Keratinocyte (primary cell): Measurements from ENCODE around the gene SLC17A5.

Source experiments
- CTCF ChIP-seq, 3 experiments: IDR thresholded peaks in 1 of 3; conservative IDR thresholded peaks in 1 of 3; optimal IDR thresholded peaks in 1 of 3; 2 replicates in 2 of 3; 3 replicates in 1 of 3; pipeline versions ENCODE3 to v1.5.1; 2011; ENCODE audit warnings: low read length in 3 of 3, mild to moderate bottlenecking in 3 of 3, moderate library complexity in 2 of 3, control low read depth in 1 of 3, inconsistent platforms in 1 of 3; ENCODE audit not compliant: insufficient read depth in 2 of 3; ENCODE audit errors: extremely low read depth in 1 of 3
- EZH2 ChIP-seq: IDR thresholded peaks from one replicate; pipeline ENCODE4 v1.6.1; 2012; ENCODE audit warnings: inconsistent platforms, mild to moderate bottlenecking, low read length, moderate library complexity

DNA sequence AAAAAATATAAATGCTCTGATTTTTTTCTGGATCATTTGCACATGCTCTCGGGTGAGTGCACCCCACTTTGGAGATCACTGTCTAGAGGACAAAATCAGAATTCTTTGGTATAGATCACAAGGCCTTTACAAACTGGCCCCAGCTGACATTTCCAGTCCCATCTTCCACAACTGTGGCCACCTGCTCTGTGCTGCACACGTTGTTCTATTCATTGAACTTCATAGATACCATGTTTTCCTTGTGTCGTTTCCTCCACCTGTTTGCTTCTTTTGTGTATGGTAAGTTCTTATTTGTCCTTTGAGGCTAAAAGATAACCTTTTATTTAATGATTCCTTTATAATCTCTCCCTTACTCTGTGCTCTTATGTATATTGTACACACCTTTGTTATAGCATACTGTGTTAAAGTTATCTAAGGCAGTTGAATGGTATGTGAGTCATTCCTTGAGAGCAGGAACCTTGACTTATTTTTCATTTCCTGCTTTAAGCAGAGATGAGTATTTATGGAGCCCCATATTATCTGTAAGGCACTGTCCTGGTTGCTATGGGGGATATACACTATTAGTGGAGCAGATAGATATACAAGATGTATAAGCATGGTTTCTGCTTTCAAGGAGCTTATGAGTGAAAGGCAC lies 12.0 kb upstream of the SLC17A5 start:
- TF ChIP-seq CTCF (optimal IDR thresholded peaks at IDR 0.05 in 1 of 3, IDR thresholded peaks at IDR 0.05 in 1 of 3, conservative IDR thresholded peaks at IDR 0.05 in 1 of 3; ENCODE audit: extremely low read depth in 1 of 3, insufficient read depth in 2 of 3, low read length in 3 of 3): no peak
- TF ChIP-seq EZH2: no peak
